ENCODE measurements around the gene CACNA1C.

The CACNA1C gene

DNA sequence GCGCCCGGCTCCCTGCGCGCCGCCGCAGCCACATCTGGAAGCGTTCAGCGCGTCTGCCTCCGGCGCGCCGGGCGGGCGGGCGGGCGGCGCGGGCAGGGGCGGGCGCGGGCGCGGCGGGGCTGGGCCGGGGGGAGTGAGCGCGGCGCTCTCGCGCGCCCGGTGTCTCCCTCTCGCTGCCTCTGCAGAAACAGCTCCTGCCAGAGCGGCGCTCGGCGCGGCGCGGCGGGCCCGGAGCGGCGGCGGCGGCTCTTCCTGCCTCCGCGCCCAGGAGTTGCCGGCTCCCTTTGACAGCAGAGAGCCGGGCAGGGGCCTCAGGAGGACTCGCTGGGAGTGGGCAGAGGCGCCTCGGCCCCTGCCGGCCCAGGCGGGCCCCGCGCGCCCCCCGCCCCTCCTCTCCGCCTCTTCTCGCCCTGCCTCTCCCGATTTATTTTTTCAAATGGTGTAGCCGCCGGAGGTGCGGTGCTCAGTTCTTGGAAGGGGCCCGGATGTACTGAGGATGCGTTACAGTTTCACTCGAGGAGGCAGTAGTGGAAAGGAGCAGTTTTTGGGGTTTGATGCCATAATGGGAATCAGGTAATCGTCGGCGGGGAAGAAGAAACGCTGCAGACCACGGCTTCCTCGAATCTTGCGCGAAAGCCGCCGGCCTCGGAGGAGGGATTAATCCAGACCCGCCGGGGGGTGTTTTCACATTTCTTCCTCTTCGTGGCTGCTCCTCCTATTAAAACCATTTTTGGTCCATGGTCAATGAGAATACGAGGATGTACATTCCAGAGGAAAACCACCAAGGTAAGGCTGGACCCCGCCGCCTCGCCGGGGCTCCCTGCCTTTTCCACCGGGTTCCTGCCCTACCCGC lies at the start of gene CACNA1C:
Gene CACNA1C (plus strand): TSS at position 162 of the 853 bp plus-strand sequence. CDS start 576 bp downstream, at position 738.
- in situ Hi-C loops (cut with MboI; ENCODE audit: low sequenced_read_pairs) = no loop called here

DNA sequence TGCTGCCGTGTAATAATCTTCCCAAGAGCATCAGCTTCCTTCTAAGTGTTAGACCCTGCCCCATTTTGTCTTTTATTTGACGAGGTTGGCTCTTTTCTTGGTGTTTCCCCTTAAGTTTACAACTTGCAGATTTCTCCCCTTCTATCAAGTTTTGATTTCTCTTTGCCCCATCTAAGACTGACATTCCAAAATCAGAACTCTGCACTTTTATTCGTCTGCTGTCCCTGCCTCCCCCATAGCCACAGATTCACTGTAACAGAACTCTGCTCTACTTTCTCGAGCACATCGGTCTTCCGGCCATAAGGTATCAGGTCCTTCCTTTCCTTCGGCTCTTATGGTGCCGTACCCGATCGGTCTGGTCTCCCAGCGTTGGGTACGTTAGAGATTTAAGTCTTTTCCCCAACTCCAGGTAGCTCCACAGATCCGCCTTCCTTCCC lies 49.1 kb upstream of the CACNA1C start:
- in situ Hi-C loops (cut with MboI; ENCODE audit: low sequenced_read_pairs) = no loop called here

DNA sequence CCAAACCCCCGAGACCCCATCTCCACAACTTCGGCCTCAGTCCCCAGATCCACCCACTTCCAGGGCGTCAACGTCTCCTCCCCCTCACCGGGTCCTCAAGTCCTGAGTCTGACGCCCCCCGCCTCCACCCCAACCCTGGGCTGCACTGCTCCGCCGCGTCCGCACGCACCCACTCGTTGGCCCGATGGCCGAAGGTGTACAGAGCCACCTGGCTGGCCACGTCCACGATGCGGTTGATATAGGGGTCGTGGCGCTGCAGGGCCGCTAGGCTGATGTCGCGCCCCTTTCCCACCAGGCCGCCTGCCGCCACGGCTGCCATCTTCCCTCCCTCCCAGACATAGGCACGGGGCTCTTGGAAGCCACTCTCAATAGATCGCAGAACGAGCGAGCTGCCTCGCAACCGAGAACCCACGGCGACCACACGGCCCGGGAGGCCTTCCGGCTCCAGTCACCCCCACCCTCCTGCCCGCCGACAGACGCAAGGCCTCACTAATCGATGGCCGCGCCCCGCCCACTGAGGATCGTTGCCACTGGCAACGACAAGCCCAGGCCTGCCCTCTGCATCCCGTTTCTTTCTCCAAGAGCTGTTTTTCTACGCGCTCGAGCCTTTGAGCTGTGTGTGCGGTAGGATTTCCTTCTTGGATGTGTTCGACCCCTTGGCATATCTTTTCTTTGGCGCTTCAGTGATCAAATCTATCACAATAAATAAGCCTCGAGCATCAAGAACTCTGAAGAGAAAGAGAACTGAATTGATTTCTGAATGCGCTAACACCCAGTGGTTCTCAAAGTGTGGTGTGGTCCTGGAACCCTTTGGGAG lies 48.5 kb upstream of the CACNA1C start, which contains the start of gene DCP1B:
Gene DCP1B (minus strand): TSS at position 345 of the 817 bp plus-strand sequence. CDS start 26 bp downstream, at position 319.
- in situ Hi-C loops (cut with MboI; ENCODE audit: low sequenced_read_pairs) = no loop called here

DNA sequence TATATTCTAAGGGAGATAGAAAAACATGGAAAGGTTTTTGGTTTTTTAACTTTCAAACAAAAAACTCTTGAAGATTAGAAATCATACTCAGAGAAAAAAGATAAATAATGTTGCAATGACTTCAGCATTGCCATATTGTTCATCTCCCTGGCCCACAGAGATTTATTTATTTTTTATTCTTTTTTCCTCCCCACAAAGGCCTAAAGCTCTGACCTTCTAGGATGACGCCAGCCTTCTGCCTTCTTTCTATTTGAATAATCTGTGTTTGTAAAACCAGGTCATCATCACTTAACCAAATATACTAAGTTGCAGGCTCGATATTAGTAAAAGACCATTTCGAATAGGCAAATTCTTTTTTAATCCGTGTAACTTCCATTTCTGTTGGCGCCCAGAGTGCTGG lies 44.1 kb upstream of the CACNA1C start:
- in situ Hi-C loops (cut with MboI; ENCODE audit: low sequenced_read_pairs) = no loop called here

DNA sequence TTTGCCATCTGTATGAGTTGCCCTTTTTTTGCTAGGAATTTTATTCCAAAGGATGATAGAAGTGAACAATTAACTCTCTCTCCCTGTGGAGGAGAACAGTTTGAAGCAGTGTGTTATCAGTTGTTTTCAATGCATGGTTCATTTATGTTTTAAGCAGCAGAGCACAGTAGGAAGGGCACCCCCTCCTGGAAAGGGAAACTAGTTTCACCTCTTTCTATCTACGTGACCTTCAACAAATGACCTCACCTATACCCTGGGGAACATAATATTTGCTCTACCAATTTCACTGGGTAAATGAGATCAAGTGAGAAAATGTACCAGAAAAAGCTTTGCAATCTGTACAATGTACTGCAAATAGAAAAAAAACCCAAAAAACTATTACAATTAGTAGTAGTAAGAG lies 43.2 kb upstream of the CACNA1C start:
- in situ Hi-C loops (cut with MboI; ENCODE audit: low sequenced_read_pairs) = no loop called here

DNA sequence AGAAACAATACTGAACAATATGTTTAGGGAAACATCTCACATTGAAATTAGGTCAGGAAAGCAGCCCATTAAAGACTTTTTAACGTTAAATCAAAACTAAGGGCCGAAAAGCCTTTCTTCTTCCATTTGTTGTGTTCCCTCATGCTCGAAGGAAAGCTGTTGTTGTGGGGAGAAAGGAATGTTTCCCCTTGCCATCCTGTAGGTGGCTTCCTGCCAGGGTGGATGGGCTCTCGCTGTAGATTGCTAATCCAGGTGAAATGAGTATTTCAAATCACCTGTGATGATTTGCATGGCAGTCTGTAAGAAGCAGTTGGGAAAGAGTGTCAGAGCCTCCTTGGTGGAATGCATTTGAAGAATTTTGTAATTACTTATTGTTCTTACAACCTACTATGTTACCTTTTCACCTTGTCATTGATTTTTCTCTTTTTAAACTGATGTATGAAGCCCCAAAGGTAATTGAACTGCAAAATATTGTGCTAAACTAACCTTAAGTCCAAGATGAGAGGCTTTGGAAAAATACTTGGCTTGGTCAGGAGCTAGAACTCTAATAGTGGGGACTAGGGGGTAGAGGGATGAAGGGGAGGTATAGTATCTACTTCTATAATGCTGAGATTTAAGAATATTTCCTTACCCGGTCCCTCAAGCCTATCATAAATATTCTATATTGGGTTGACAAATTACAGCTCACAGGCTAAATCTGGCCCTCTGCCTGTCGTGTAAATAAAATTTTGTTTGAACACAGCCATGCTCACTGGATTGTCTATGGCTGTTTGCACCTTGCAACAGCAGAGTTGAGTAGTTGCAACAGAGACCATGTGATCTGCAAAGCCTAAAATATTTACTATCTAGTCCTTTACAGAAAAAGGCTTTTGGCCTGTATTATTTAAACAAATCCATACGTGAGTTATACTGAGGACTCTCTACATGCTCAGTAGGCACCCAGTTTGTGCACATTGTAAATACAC lies 40.9 kb upstream of the CACNA1C start:
- in situ Hi-C loops (cut with MboI; ENCODE audit: low sequenced_read_pairs) = no loop called here

DNA sequence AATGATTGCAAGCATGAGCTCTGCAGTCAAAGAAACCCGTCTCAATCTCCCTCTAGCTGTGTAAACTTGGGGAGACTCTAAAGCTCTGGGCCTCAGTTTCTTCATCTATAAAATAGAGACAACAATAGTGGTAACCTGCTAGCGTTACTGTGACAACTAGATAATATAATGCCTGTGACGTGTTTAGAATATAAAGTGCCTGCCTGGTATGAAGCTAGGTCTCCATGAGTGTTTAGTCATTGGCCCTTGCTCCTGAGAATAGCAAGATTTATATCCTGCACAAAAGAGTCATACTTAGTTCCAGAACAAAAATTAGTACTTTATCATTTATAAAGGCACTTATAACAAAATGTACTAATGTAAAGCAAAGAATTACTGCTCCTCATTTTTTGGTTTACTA lies 39.7 kb upstream of the CACNA1C start:
- in situ Hi-C loops (cut with MboI; ENCODE audit: low sequenced_read_pairs) = no loop called here

DNA sequence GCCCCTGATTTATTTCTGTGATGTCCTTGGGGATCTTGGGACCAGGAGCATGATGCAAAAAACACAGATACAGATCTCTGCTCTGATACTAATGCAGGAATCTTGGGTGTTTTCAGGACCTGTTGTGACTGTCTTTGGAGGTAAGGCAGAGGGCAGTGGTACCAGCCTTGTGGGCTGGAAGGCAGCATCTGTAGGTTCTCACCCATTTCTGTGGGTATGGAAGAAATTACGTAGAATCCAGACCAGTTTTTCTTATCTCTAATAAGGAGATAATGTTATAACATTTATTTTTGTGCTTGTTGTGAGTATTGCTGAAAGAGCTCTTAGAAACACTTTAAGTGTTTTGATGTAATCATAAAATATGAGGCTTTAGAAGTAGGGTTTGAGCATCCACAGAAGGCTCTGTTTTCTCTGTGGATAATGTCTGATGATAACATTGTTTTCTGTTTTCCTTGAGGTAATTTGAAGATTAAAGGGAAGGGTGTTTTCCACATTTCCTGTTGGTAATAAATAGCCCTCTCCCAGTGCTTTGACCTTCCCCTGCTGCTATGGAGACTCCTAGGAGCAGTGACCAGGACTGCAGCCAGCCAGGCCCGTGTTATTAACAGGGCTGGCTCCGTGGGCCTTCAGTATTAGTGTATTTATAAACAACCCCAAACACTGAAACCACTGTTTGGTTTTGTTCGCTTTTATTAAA lies 39.1 kb upstream of the CACNA1C start:
- in situ Hi-C loops (cut with MboI; ENCODE audit: low sequenced_read_pairs) = no loop called here

DNA sequence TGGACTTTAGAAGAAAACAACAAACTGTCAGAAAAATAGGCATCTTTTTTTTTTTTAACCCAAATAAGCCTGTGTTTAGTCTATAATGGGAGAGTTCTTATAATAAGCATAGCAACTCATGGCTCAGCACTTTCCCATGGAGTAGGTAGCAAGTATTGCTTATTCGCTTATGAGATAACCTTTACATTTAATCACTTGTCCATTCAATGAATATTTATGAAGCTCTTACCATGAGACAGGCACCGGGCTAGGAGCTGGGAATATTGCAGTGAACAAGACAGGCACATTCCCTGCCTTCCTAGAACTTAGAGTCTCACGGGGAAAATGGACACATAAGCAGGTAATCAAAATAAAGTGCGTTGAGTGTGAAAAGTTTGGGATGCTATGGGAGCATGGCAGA lies 38.6 kb upstream of the CACNA1C start:
- in situ Hi-C loops (cut with MboI; ENCODE audit: low sequenced_read_pairs) = no loop called here

DNA sequence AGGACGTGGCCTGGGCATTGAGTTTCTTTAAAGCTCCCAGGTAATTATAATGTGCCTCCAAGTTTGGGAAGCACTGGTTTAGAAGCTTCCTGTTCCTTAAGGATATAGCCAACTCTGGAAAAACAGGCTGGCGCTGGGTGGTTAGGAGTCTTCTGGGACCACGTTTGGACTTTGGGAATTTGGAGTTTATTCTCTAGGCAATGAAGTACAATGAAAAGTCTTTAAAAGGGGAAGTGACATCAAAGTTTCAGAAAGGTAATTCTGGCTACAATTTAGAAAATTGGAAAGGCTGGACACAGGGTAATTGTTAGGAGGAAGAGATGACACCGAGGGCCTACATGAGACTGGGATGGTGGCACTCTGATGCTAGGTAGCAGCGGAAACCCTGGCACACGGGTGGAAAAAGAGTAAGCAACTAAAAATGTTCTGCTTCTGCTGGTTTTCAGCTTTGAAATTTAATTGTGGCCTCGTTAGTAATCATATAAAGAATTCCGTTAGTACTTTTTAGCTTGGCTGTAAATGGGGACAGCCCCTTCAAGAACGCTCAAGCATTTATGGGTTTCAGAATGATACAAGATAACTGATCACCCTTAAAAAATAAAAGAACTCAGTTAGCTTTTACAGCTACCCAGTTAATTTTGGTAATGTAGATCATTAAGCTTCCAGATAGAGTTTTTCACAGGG lies 35.8 kb upstream of the CACNA1C start:
- in situ Hi-C loops (cut with MboI; ENCODE audit: low sequenced_read_pairs) = no loop called here

DNA sequence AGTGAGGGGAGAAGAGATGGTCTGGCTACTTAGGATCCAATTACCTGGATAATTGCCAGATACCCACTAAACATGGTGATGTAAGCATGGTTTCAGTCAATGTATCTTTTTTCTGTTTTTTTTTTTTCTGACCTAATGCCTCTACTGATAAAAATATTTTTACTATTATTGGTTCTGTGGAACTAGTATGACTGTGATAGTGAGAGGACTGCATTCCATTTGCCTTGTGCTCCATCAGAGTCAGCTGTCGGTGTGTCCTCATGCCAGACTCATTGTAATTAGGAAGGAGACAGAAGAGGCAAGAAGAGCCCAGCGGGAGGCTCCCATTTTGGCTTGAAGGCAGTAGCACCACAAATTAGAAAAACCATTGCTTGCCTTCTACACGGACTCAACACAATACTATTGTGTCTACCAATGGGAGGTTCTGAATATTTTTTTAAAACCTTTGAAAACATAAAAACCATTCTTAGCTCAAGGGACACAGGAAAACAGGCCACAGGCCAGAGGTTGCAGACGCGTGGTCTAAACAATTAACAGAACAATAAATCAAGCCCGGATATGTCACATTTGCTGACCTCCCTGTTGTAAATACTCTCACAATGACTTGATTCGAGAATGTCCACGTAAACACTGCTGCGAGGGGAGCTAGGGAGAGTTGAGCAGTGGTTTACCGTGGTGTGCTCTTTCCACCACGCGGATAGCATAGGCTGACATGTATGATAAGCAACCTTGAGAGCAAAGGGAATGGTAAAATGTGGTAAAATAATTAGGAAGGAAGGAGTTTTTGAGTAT lies 35.0 kb upstream of the CACNA1C start:
- in situ Hi-C loops (cut with MboI; ENCODE audit: low sequenced_read_pairs) = no loop called here

DNA sequence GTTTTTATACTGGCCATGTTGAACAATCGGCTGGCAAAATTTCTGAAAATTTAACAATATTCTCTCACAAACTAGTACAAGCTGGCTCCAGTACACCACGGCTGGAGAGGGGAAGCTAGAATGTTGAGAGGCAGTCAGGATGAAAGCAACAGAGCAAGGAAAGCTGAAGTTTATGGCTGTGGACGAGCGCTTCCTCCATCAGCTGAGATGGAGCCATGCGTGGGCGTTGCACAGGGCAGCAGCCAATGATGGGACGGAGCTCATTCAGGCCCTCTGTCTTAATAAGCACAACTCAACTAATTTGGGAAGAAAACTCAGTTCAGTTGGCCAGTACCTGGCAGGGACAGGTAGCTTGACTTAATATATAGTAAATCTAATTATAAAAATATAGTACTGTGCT lies 34.4 kb upstream of the CACNA1C start:
- in situ Hi-C loops (cut with MboI; ENCODE audit: low sequenced_read_pairs) = no loop called here

DNA sequence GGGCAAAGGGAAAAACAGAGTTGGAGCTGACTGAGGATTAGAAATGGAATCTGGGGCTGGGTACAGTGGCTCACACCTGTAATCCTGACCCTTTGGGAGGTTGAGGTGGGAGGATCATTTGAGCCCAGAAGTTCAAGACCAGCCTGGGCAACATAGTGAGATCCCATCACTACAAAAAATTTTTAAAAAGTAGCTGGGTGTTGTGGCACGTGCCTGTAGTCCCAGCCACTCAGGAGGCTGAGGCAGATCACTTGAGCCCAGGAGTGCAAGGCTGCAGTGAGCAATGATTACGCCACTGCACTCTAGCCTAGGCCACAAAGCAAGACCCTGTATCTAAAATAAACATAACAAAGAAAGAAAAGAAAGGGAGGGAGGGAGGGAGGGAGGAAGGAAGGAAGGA lies 33.7 kb upstream of the CACNA1C start:
- in situ Hi-C loops (cut with MboI; ENCODE audit: low sequenced_read_pairs) = no loop called here

DNA sequence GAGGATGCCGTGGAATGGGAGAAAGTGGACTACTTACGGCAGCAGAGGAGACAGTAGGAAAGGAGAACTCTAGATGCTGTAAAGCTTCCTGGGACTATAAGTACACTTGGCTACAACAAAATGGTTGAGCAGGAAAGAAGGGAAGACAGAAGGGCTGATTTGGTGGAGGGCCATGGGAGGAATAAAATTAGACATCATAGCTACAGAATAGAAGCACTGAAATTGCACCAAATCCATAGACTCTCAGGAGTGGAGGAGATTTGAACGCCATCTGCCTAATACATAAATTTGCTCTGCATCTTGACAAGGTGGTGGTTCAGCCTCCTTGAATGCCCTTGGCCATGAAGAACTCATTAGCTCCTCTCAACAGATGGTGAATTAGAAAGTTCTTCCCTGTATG lies 32.3 kb upstream of the CACNA1C start:
- in situ Hi-C loops (cut with MboI; ENCODE audit: low sequenced_read_pairs) = no loop called here

DNA sequence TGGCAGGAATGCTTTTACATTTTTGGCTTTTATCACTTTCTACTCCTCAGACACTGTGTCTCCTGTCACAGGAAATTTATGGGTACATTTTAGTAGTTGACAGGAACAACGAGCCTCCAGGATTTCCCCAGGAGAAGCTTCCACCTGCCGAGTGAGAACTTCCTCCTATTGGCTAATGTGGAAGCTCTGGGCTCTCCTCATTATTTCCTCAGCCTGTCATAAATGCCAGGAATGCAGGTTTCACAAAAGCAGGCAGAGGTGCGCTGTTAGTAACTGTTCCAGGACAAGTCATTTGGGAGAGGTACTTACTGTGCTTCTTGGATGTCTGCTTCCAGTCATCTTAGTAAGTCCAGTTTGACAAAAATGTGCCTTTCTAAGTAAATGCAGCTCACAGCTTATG lies 29.4 kb upstream of the CACNA1C start:
- in situ Hi-C loops (cut with MboI; ENCODE audit: low sequenced_read_pairs) = no loop called here

DNA sequence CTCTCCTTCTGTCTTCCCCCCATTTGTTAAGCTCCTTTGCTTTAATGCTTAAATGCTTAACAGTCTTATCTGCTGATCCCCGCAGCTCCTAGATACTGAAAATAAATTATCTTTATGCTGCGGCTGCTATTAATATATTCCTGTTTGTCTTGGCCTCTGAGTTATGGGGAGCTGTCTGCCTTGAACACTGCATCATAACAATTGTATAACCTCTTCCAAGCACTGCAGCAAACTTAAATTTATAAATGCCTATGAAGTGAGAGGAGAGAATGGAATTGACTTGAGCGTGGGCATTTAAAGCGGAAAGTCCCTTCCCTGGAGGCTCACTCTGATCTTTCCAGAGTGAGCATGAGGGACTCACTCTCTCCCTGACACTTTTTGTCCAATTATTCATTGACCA lies 25.4 kb upstream of the CACNA1C start:
- in situ Hi-C loops (cut with MboI; ENCODE audit: low sequenced_read_pairs) = no loop called here

DNA sequence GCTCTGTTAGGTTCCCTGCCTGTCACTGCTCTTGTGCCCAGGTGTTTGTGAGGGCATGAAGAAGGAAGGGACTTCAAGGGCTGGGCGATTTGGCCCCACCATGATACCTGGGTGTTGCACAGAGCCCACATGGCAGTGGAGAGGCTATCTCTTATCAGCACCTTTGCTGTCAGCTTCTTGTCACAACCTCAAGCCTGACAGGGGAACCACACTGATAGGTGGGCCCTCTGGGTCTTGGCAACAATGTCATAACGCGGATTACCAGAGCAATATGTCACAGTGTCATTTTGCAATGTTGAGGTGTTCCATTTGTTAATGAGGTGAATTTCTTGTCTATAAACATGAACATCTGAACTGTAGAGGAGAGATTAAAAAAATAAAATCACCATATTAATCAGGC lies 22.9 kb upstream of the CACNA1C start:
- in situ Hi-C loops (cut with MboI; ENCODE audit: low sequenced_read_pairs) = no loop called here

DNA sequence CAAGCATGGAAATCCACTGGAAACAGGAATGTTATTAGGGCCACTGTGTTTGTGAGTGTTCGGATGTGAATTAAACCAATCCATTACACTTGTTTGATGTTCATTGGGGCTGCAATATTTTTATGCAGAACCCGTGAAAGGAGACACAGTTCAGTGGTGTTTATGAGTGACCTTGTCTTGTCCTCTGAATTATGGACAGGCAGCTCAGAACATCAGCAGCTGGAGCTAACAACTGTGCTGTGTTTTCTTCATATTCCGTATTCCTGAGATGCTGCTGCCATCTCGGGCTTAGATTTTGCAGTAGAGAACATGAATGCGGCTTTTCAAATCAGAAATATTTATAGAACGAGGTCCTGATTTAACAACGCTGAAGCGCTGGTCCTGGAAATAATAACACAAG lies 20.3 kb upstream of the CACNA1C start:
- in situ Hi-C loops (cut with MboI; ENCODE audit: low sequenced_read_pairs) = no loop called here

Measured in hTERT RPE-1 (cell line).